GM12874 (cell line): ENCODE results near the gene INPP5D.
A peak's percentile ranks its signal among the peaks of the same experiment; 100 is the strongest.

Experiments used
- TF ChIP-seq, protein P1 (sequence below): IDR thresholded peaks from 2 replicates; pipeline ENCODE4 v1.5.1; 2011; ENCODE audit warnings: low read depth, mild to moderate bottlenecking, control low read depth, low read length, moderate library complexity; ENCODE audit not compliant: insufficient read depth

The INPP5D gene

DNA sequence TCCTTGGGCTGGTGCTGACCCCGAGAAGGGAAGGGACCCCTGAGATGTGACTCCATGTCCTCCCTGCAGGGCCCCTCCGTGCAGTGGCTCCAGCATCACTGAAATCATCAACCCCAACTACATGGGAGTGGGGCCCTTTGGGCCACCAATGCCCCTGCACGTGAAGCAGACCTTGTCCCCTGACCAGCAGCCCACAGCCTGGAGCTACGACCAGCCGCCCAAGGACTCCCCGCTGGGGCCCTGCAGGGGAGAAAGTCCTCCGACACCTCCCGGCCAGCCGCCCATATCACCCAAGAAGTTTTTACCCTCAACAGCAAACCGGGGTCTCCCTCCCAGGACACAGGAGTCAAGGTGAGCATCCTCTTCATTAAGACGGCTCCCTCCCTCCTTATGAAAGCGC, 137.9 kb downstream of the INPP5D start:
- TF ChIP-seq, protein P1, sequence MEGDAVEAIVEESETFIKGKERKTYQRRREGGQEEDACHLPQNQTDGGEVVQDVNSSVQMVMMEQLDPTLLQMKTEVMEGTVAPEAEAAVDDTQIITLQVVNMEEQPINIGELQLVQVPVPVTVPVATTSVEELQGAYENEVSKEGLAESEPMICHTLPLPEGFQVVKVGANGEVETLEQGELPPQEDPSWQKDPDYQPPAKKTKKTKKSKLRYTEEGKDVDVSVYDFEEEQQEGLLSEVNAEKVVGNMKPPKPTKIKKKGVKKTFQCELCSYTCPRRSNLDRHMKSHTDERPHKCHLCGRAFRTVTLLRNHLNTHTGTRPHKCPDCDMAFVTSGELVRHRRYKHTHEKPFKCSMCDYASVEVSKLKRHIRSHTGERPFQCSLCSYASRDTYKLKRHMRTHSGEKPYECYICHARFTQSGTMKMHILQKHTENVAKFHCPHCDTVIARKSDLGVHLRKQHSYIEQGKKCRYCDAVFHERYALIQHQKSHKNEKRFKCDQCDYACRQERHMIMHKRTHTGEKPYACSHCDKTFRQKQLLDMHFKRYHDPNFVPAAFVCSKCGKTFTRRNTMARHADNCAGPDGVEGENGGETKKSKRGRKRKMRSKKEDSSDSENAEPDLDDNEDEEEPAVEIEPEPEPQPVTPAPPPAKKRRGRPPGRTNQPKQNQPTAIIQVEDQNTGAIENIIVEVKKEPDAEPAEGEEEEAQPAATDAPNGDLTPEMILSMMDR: no peak

DNA sequence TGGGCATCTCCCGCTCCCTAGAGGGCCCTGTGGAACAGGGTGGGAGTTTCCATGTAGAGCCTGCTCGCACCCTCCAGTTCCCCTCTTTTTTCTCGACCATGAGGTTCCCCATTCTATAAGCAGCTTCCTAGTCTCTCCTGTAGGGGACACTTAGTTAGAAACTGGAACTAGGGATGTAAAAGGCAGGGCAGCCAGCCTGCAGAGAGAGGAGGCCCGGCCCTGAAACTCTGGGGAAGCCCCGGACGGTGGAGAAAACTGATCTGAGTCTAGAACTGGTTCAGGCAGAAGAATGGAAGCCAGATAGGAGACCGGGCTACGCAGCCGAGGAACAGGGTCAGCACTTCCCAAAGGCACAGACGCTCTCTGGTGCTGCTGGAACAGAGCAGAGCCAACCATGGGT, 139.7 kb downstream of the INPP5D start:
- TF ChIP-seq, protein P1: no peak

DNA sequence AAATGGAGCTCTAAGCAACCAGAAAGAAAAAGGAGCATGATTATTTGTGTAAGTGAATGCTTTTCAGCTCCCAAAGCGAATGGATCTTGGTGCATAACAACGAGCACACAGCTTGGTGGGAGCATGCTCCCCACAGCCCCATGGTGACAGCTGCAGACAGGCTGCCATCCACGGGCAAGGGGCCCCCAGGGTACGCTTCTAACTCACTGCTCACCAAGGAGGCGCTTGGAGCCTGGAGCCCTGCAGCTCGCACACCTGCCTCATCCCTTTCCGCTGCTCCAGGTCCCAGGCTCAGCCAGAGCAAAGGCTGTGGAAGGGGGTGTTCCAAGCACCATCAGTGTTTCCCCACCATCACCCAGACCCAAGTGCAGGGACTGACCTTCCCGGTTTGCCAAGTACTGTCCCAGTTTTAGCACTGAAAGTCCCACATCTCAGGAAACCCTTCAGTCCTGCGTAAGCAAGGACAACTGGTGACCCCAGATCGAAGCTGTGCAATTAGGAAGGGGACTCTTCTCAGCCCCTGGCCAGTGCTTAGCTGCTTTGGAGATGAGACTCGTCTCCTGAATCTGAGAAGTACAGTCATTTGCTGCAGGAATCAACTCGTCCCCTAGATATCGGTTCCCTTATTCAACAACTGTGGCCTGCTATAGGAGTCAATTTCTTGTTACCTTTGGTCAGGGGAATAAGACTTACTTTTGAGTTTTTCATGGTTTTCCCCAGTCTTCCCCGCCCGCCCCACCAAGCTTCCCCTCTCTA, 141.3 kb downstream of the INPP5D start:
- TF ChIP-seq, protein P1: no peak

DNA sequence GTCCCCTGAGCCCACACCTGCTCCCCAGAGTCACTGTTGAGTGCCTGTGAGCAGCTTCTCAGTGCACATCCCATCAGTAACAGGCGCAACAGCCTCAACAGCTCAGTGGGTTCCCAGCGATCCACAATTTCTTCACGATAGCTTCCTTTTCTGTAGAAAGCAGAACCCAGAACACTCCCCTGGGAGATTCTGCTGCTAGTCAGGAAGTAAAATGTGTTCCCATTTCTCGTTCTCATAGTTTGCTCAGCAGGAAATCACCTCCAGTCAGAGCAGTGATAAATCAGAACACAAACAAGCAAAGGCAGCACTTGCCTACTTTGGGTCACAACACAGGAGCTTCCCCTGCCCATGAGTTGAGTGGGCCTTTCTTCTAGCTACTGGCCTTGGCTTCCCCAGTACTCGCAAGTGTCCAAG, 142.4 kb downstream of the INPP5D start:
- TF ChIP-seq, protein P1: no peak

DNA sequence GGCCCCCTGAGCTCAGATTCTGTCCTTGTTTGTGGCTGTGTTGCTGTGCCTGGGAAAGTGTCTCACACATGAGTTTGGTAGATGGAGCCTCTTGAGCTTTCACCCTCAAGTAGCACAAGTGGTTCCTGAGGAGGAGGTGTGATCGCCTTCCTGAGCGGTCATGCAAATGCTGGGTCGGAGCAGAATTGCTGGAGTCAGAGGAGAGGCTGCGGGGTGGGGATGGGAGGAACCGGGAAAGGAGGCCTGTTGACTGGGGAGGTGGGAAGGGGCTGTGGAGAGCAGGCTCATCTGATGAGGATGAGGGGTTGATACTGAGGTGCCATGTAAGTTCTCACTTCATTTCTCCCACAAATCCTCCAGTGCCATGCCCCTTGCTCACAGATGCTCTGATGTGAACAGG, 142.9 kb downstream of the INPP5D start:
- TF ChIP-seq, protein P1: no peak

DNA sequence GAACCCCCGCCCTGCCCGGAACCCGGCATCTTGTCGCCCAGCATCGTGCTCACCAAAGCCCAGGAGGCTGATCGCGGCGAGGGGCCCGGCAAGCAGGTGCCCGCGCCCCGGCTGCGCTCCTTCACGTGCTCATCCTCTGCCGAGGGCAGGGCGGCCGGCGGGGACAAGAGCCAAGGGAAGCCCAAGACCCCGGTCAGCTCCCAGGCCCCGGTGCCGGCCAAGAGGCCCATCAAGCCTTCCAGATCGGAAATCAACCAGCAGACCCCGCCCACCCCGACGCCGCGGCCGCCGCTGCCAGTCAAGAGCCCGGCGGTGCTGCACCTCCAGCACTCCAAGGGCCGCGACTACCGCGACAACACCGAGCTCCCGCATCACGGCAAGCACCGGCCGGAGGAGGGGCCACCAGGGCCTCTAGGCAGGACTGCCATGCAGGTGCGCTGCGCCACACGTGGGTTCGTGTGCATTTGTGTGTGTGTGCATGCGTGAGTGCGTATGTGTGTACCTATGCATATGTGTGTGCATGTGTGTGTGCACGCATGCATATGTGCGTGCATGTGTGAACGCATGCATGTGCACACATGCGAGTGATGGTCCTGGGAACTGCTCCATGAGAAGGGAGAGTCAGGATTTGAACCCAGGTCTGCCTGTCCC, 144.3 kb downstream of the INPP5D start:
- TF ChIP-seq, protein P1: no peak

DNA sequence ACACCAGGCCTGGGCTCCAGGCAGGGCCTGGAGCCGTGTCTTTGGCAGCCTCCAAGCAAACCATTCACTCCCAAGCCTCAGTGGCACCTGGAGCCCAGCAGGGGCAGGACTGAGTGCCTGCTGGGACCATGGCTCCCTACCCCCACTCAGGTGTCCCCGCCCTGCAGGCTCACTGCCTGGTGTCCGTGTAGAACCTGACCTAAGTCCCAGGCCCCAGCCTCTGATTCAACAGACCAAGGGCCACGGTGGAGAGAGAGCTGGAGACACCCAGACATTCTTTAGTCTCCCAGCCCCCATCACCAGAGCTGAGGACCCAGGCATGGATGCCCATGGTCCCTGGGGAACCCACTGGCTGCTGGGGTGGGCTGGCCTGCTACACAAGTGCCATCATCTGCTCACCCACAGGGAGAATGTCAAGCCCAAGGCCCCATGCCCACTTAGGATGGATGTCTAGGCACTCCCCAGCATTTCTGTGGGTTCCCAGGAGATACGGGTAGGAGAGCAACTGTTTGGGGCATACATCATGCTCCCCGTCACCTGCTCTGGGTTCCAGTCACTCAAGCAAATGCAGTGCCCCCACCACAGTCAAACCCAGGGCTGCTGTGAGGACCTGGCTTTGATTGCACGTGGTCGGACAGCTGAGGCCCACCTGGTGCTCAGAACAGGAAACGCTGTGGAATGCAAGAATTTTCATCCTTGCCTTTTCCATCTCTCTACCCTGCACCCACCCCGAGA, 148.4 kb downstream of the INPP5D start:
- TF ChIP-seq, protein P1: 0 out of 2 replicates have a peak, but pooled peaks have one; percentile 14
